ENCODE measurements around the gene PDE8A. TPM values are rescaled to one million over a fixed set of nuclear protein-coding genes. Genes with fewer than 3 reads are reported as not detected.

PDE8A gene
- total RNA-seq, 1 experiment from 2014 or later = 2.3 TPM

DNA sequence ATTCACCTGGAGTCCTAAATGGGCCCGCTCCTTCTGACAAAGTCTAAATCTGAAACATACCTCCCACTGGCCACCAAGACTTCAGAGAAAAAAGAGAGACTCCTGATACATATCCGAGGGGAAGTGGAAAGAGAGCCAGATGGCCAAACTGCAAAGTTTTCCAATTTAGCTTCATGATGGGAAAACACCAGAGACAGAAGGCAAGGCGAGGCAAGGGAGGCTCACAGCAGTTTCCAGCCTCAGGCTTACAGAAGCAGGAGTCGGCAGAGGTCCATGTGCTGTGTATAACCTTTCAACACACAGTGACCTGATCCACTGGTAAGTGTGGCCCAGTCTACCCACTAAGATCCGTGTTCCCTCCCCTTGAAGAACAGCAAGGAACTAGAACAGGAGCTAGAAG is 29.9 kb upstream of the PDE8A start:
- no peaks in the 10 kb centered on the region for H3K27me3 ChIP-seq (ENCODE audit: control insufficient read depth, insufficient read depth, low read length)

DNA sequence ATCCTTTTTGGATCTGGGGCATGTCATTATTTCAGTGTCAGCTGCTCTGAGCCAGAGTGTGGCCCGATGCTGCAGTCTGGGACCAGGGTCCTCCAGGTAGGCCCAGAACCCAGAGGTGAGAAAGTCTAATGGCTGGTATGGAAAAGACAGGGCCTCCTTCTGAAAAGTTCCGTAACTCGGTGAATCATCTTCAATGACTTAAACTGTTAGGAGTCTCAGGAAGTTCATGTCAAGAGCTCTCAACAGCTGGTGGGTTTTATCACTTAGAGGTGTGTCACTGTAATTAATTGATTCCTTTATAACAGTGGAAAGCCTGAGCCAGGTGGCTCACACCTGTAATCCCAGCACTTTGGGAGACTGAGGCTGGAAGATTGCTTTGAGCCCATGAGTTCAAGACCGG is 28.5 kb upstream of the PDE8A start:
- H3K27me3 ChIP-seq (ENCODE audit: control insufficient read depth, insufficient read depth, low read length) = no peaks in the 10 kb centered on the region
- no peak overlapping the region for H3K4me3 ChIP-seq (ENCODE audit: insufficient read depth, low read depth, low read length)
- DNase-seq = no peak
- H3K36me3 ChIP-seq (replicated peaks; ENCODE audit: control insufficient read depth, insufficient read depth, low read length) = no peaks in the 10 kb centered on the region

More for the DNA sequence above, 29.9 kb upstream of the PDE8A start:
- Histone ChIP-seq H3K4me3 (ENCODE audit: insufficient read depth, low read depth, low read length) (no peak overlapping the region), H3K36me3 (replicated peaks; ENCODE audit: control insufficient read depth, insufficient read depth, low read length) (no peaks in the 10 kb centered on the region)
- DNase-seq = no peak

DNA sequence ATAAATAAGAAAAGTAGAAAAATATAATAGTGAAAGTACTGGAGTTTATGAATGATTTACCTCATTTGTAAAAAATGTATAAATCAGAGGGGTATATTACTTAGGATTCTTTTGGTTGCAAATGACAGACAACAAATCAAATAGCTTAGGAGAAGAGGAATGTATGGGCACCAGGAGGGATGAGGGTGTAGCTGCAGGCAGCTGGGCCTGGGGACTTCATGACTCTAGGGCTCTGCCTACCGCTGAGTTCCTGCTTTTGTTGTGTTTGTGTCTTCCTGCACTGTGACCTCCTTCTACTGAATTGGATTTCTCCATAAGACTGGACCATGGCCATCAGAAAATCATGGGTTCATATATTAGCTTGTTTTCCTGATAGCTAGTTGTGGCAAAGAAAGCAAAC is 27.9 kb upstream of the PDE8A start:
- Histone ChIP-seq H3K4me3 (ENCODE audit: insufficient read depth, low read depth, low read length) (no peak overlapping the region), H3K36me3 (replicated peaks; ENCODE audit: control insufficient read depth, insufficient read depth, low read length) (no peaks in the 10 kb centered on the region), H3K27me3 (ENCODE audit: control insufficient read depth, insufficient read depth, low read length) (no peaks in the 10 kb centered on the region)
- no peak for DNase-seq

DNA sequence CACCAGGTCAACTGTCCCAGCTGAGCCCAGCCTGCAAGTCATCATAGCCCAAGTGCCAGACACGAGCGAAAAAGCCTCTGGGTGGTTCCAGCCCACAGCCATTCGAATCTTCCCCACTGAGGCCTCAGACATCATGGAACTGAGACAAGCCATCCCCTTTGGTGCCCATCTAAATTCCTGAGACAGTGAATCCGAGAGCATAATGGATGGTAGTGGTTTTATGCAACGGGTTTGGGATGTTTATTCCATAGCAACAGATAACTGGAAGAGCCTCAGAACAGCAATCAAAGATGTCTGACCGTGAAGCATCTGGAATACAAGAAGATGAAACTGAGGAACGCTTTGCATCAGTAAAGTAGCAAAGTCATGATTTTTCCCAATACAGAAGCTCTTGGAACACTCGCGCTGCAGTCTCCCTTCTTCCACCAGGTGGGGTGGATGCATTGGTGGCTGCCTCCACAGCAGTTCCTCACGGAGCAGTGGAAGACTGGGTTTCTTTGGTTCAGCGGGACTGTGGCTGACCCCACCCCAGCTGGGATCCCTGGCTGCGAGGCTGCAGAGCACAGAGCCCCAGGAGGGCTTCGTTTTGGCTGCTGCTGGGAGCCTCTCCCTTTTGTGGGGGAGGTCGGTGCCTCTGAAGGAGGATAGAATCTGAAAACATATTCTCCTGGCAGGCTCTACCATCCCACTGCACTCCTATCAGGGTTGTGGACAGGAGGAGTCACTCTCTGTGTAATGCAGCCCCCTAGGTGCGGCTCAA is 26.4 kb upstream of the PDE8A start:
- DNase-seq = peak; percentile 80

DNA sequence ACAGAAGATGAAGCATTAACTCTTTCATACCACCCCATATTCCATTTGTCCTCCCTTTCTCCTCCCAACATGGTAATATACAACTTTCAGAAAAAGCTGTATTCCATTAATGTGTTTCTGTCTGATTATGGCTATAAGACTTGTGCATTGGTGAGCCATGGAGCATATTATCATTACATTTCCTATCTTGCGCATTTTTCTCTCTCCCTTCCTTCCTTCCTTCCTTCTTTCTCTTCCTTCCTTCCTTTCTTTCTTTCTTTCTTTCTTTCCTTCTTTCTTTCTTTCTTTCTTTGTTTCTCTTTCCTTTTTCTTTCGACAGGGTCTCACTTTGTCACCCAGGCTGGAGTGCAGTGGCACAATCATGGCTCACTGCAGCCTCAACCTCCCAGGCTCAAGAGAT is 25.5 kb upstream of the PDE8A start:
- no peak for DNase-seq
- H3K36me3 ChIP-seq (replicated peaks; ENCODE audit: control insufficient read depth, insufficient read depth, low read length) = no peaks in the 10 kb centered on the region
- H3K27me3 ChIP-seq (ENCODE audit: control insufficient read depth, insufficient read depth, low read length) = no peaks in the 10 kb centered on the region
- no peak overlapping the region for H3K4me3 ChIP-seq (ENCODE audit: insufficient read depth, low read depth, low read length)

More for the DNA sequence above, 26.4 kb upstream of the PDE8A start:
- Histone ChIP-seq H3K27me3 (ENCODE audit: control insufficient read depth, insufficient read depth, low read length) (no peaks in the 10 kb centered on the region), H3K36me3 (replicated peaks; ENCODE audit: control insufficient read depth, insufficient read depth, low read length) (no peaks in the 10 kb centered on the region), H3K4me3 (ENCODE audit: insufficient read depth, low read depth, low read length) (no peak overlapping the region)

DNA sequence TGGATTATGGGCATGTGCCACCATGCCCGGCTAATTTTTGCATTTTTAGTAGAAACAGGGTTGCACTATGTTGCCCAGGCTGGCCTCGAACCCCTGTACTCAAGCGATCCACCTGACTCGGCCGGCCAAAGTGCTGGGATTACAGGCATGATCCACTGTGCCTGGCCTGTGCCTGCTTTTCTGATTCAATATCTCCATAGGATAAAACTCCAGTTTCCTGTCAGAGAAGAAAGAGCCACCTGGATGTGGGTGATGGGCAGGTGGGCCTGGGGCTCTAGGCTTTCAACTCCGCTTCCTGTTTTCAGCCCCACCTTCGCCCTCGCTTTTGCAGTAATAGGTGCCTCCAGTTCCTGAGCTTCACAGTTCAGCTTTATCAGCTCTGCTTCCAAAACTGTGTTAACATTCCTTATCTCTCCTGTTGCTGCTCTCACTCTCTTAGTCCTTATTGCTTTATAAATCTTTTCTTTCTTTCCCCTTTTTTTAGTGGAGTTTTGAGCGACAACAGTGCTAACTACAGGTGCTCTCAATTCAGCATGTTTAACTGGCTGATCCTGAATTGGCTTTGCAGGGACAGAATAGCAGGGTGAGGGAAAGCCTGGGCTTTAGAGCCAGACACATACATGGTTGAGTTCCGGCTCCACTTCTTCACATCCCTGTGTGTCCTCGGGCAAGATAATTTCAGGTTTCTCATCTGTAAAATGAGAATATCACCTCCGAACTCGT is 21.1 kb upstream of the PDE8A start:
- Histone ChIP-seq H3K36me3 (replicated peaks; ENCODE audit: control insufficient read depth, insufficient read depth, low read length) (no peaks in the 10 kb centered on the region), H3K27me3 (ENCODE audit: control insufficient read depth, insufficient read depth, low read length) (no peaks in the 10 kb centered on the region), H3K4me3 (ENCODE audit: insufficient read depth, low read depth, low read length) (no peak overlapping the region)
- DNase-seq = peak; percentile 57

DNA sequence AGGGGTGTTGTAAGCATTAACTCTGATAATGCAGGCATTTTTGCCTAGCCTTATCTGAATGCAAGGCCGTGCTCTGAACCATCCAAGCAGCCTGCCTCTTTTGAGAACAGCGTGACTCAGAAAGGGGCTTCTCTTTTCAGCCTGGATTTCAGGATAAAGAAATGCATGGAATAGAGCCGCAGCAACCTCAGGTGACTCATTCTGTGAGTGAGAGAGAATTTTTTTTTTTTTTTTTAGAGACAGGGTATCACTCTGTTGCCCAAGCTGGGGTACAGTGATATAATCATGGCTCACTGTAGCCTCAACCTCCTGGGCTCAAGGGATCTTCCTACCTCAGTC is 20.6 kb upstream of the PDE8A start:
- no peak for DNase-seq
- H3K4me3 ChIP-seq (ENCODE audit: insufficient read depth, low read depth, low read length) = no peak overlapping the region
- H3K27me3 ChIP-seq (ENCODE audit: control insufficient read depth, insufficient read depth, low read length) = no peaks in the 10 kb centered on the region
- no peaks in the 10 kb centered on the region for H3K36me3 ChIP-seq (replicated peaks; ENCODE audit: control insufficient read depth, insufficient read depth, low read length)

DNA sequence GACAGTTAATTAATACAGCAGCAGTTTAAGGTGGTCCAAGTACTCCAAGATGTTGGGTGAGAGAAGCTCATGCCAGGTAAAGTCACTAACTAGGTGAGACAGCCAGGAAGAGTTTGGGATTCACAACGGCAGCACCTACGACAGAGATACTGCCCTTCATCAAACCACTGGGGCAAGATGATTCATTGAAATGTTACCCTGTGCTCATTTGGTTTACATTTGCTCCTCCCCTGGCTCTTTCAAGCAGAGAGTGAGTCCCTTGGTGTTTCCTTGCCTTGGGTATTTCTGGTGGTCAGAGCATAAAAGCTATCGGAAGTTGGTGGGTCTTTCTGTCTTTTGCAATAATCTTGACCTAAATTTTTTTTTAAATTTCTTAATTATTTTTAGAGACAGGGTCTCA is 19.9 kb upstream of the PDE8A start:
- Histone ChIP-seq H3K36me3 (replicated peaks; ENCODE audit: control insufficient read depth, insufficient read depth, low read length) (no peaks in the 10 kb centered on the region), H3K27me3 (ENCODE audit: control insufficient read depth, insufficient read depth, low read length) (no peaks in the 10 kb centered on the region), H3K4me3 (ENCODE audit: insufficient read depth, low read depth, low read length) (no peak overlapping the region)
- DNase-seq = no peak

DNA sequence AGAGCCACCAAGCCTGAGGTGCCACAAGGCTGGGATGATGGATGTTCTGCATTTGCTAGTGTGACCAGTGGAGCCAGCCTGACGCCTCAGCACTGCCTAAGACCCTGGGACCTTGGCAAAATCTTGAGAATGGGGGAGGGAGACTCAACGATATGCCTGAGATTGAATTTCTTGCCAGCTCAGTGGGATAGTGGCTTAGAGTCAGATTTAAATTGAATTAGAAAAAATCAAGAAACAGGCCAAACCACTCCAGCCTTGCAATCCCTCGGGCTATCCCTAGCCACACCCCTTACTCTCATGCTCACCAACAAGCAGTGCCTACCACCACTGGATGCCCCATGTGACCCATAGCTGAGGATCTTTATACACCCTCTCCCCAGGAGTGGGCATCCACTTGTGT is 18.7 kb upstream of the PDE8A start:
- Histone ChIP-seq H3K36me3 (replicated peaks; ENCODE audit: control insufficient read depth, insufficient read depth, low read length) (no peaks in the 10 kb centered on the region), H3K4me3 (ENCODE audit: insufficient read depth, low read depth, low read length) (no peak overlapping the region), H3K27me3 (ENCODE audit: control insufficient read depth, insufficient read depth, low read length) (no peaks in the 10 kb centered on the region)
- DNase-seq = no peak

DNA sequence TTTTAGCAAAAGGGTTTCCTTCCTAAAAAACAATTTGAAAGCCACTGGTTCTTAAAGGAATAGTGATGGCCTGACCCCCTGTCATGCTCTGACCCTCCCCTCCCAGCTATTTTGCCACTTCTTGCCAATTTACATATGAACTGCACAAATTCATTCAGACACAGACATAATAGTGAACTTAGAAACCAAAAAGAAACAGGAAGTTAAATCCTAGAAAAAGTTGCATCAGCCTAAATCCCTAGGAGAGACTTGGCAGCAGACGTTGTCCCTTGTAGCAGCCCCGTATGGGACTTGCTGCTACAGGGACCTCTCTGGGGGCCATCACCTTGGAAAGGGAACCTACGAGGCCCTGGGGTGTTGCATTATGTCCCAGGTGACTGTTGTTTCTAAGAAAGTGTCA is 14.3 kb upstream of the PDE8A start:
- DNase-seq = no peak
- Histone ChIP-seq H3K4me3 (ENCODE audit: insufficient read depth, low read depth, low read length) (no peak overlapping the region), H3K36me3 (replicated peaks; ENCODE audit: control insufficient read depth, insufficient read depth, low read length) (no peaks in the 10 kb centered on the region), H3K27me3 (ENCODE audit: control insufficient read depth, insufficient read depth, low read length) (no peaks in the 10 kb centered on the region)

DNA sequence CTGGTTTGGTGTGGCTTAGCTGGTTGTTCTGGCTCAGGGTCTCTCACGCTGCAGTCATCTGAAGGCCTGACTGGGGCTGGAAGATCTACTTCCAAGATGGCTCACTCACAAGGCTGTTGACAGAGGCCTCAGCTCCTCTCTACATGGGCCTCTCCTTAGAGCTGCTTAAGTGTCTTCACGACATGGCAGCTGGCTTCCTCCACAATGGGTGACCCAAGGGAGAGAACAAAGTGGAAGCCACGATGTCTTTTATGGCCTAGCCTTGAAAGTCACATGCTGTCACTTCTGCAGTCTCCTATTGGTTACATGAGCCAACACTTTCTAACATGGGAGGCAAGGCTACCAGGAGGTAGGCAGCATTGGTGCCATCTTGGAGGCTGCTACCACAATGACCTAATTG is 13.4 kb upstream of the PDE8A start:
- H3K36me3 ChIP-seq (replicated peaks; ENCODE audit: control insufficient read depth, insufficient read depth, low read length) = no peaks in the 10 kb centered on the region
- no peak for DNase-seq
- no peaks in the 10 kb centered on the region for H3K27me3 ChIP-seq (ENCODE audit: control insufficient read depth, insufficient read depth, low read length)
- no peak overlapping the region for H3K4me3 ChIP-seq (ENCODE audit: insufficient read depth, low read depth, low read length)

DNA sequence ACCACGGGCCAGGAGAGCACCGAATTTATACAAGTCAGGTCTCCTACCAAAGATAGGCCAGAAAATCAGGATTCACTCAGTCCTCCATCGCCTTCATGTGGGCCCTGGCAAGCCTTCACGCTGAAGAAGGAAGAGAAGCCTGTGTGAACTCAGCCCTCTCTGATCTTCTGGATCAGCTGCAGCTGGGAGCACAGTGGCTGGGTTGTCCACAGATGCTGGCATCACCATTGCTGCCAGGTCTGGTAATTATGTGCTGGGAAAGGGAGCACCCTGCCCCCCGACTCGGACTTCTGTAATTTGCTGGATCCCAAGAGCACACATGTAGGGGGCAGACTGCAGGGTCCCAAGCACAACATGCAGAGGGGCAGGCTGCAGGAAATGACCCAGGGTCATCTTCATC is 12.4 kb upstream of the PDE8A start:
- DNase-seq = no peak
- H3K36me3 ChIP-seq (replicated peaks; ENCODE audit: control insufficient read depth, insufficient read depth, low read length) = no peaks in the 10 kb centered on the region
- no peaks in the 10 kb centered on the region for H3K27me3 ChIP-seq (ENCODE audit: control insufficient read depth, insufficient read depth, low read length)
- no peak overlapping the region for H3K4me3 ChIP-seq (ENCODE audit: insufficient read depth, low read depth, low read length)

DNA sequence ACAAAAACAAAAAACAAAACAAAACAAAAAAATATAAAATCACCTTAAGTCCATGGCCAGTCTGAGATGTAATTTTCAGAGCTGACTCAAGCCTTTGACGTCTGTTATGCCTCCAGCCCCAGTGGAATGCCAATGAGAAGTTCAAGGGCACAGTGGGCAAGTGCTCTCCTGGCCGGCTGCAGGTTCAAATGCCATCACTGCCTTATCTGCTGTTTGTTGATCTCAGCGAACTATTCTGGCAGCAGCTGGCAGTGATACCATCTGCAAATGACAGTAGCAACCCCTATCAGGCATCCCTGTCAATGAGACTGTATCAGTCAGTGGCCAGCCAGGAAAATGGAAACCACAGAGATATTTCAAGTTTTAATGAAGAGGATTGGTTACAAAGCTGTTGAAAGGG is 10.8 kb upstream of the PDE8A start:
- H3K36me3 ChIP-seq (replicated peaks; ENCODE audit: control insufficient read depth, insufficient read depth, low read length) = no peaks in the 10 kb centered on the region
- no peak for DNase-seq
- no peak overlapping the region for H3K4me3 ChIP-seq (ENCODE audit: insufficient read depth, low read depth, low read length)
- no peaks in the 10 kb centered on the region for H3K27me3 ChIP-seq (ENCODE audit: control insufficient read depth, insufficient read depth, low read length)

DNA sequence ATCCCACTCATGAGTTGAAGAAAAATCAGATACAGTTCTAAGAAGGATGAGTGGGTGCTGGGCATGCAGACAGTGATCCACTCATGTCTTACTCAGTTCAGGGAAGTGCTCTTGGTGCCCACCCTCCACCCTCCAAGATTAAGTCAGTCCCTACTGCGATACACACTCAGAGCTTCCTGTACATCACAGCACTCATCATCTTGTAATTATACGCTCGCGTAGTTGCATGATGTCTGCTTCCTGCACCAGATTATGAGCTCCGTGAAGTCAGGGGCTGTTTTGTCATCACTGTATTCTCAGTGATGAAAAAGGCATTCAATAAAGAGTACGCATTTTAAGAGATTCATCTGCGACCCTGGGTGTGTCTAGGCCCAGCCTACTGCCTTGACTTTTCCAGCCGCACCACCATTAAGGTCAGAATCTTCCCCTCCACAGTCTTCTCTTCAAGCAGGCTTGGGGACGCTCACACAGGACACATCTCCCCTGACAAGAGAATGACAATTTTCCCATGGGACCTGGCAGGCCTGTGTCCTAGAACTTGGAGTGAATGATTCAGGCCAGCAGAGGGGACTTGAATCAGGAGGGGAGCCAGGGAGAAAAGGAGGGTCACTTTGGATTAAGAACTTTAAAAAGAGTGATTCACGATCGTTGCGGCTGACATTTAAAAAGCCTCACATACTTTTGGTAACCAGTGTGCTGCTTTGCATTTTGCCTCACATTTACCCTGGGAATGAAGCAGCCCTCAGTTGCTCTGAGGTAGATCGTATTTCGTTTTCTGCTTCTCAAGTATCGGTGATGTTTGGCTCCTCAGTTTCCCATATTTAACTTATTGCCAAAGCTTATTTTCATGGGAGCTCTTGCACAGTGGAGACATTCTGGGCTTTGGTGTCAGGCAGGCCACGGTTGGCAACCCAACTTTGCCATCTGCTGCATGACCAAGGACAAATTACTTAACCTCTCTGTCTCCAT is 7.9 kb upstream of the PDE8A start:
- no peaks in the 10 kb centered on the region for H3K36me3 ChIP-seq (replicated peaks; ENCODE audit: control insufficient read depth, insufficient read depth, low read length)
- DNase-seq = no peak
- no peak overlapping the region for H3K4me3 ChIP-seq (ENCODE audit: insufficient read depth, low read depth, low read length)
- H3K27me3 ChIP-seq (ENCODE audit: control insufficient read depth, insufficient read depth, low read length) = peaks cover 8% of the 10 kb centered on the region
